ENCODE results near the gene CDH26.

Gene CDH26

DNA sequence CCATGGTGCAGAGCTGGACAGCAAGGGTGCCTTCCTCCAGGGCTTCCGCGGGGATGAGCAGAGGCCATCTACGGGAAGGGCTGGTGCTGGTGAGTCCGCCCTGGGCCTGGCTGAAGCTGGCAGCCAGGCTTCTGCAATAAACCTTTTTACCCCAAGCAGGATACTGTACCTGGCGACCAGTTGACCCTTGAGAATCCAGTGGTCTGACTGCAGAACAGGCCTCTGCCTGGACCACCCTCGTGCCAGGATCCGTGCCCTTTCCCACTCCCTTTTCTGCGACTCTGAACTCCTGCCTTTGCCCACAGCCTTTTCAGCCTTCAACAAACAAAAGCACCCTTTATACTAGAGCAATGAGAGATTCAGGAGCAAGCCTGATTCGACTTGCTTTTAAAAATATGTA, 18.9 kb downstream of the CDH26 start:
- peak in 23 of 56 donors; percentile 12 to 66 (median 33) for DNase-seq

DNA sequence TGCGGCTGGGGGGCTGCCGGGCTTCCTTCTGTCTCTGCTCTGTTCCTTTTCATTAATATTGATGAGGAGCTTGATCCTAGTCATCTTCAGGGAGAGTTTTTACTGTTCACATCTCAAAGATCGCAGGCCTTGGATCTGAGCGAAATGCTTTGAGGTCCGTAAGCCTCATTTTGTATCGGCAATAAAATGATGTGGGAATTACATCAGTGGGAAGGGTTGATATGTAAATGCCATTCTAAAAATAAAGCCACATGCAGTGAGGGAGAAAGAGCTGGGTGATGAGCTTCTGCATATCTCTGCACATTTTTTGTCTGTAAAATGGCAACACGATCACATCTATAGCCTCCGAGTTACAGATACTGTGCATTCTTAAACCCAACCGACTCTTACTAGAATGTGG, 24.9 kb downstream of the CDH26 start:
- DNase-seq, result no peak

DNA sequence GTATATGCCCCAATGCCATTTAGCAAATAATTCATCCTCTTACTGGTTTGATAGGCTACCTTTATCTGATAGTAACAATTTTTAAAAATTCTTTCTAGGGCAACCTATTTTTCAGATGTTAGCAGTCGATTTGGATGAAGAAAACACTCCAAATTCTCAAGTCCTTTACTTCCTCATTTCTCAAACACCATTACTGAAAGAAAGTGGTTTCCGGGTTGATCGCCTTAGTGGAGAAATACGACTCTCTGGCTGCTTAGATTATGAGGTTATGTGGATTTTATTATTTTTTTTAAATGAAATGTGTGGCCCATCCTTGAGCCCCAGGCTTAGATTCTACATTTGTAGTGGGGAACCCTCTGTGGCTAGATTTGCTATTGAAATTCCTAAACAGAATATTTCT, 26.3 kb downstream of the CDH26 start:
- no peak for DNase-seq

DNA sequence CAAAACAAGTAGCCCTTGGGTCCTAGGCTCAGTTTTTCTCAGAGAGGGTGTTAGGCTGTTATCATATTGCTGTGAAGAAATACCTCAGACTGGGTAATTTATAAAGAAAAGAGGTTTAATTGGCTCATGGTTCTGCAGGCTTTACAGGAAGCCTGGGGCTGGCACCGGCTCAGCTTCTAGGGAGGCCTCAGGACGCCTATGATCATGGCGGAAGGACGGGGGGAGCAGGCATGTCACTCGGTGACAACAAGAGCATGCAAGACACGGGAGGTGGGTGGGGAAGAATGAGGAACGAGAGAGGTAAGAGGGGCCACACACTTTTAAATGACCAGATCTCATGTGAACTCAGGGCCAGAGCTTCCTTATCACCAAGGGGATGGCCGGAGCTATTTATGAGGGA, 26.9 kb downstream of the CDH26 start:
- no peak for DNase-seq

DNA sequence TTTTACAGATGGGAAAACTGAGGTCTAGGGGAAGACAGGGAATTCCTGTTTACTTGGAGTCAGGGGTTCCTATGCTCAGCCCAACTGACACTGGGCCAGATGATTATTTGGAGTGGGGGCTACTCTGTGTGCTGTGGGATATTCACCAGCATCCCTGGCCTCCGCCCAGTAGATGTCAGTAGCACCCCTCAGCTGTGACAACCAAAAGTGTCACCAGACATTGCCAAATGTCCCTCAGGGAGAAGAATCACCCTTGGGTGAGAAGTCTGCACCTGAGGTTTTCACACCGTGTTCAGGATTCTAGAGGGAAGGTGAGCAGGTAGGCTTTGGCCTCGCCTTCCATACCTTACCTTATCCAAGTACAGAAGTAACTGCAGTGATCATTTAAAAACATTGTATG, 27.6 kb downstream of the CDH26 start:
- DNase-seq, result no peak

DNA sequence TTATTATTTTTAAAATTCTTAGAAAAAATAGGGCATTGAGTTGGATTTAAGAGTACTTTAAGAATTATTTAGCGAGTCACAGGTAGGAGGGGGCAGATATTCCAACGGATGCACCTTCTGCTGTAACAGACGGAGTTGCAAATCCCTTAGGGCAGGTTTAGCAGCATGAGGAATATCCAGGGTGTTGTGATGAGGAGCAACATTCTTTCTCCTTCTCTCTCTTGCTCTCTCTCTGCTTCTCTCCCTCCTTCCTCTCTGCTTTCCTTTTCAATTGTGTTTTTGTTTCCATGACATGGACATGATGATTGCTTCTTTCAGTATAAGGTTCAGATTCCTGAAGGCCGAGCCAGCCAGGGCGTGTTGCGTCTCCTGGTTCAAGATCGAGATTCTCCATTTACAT, 28.9 kb downstream of the CDH26 start:
- no peak for DNase-seq

DNA sequence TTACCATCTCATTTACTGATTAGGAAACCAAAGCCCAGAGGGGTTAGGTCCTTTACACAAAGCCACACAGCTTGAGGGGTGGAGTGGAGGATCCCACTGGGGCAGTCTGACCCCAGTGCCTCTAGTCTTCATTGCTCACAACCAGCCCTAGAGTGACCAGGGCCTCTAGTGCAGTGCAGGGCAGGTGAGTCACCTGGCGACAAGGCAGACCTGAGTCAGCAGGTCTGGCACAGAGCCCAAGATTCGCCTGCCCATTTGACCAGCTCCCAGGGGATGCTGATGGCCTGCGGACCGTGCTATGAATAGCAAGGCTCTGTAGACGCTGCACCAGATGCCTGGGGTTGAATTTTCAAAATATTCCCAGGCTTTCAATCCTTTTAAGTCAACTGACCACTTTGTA, 29.9 kb downstream of the CDH26 start:
- no peak for DNase-seq

DNA sequence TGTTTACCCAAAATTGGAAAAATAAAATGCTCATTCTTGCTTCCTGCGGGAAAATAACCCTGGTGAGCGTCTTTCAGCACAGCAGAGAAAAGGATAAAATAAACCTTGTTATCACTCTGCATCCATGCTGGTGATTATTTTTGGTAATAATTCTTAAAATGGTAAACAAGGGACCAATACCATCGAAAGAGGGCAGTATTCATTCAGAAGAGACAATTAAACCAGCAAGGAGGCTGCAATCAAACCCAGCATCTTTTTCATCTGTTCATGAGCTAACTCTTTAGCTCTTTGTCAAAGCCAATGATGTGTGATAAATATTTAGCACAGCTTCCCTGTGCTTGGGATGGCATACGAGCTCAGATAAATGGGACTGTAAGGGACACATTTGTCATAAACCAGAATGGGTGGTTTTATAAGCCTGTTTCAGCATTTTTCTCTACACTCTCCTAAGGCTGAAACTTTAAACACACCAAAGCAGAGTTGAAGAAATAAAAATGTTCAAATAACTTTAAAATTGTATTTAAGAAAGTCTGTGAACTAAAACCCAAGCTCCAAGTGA, 34.4 kb downstream of the CDH26 start:
- DNase-seq, result no peak

DNA sequence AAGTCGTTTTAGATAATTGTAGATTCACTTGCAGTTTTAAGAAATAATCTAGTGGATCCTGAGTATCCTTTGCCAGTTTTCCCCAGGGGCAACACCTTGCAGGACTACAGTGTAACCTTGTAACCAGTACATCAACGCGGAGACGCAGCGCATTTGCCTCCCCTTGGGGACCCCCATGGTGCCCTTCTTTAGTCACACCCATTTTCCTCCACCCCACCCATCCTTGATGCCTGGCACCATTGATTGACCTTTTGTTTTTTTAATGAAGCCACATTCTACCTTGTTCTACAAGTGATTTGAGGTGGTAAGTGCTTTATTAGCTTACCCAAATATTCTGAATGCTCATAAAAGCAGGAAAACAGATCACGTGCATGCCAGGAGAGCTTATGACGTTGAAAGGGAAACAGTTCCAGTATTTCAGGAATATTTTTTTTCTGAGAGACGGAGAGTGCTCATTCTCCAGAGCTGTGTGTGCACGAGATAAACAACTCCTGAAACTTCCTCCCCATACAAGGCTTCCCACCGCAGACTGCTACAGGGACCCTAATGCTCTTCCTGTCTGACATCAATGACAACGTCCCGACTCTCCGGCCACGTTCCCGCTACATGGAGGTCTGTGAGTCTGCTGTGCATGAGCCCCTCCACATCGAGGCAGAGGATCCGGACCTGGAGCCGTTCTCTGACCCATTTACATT, 35.7 kb downstream of the CDH26 start:
- DNase-seq, result no peak

DNA sequence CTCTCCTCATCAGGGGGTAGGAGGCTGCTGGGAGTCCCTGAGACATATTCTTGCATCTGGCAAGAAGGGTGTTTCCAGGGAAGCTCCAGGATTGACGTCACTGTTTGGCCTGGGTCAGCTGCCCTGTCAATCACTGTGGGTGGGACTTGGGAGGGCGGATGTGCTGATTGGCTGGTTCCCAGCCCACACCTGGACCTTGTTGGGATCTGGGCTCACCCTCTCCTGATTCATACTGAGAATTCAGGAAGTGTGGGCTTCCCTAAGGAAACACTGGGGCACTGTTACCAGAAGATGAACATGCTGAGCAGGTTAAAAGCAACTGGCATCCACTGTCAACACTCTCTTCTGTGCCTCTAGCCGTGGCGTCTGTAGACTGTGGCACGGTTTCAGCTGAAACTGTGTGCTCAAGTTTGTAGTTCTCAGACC, 36.5 kb downstream of the CDH26 start:
- DNase-seq, result peak in 1 of 56 donors; percentile 47

DNA sequence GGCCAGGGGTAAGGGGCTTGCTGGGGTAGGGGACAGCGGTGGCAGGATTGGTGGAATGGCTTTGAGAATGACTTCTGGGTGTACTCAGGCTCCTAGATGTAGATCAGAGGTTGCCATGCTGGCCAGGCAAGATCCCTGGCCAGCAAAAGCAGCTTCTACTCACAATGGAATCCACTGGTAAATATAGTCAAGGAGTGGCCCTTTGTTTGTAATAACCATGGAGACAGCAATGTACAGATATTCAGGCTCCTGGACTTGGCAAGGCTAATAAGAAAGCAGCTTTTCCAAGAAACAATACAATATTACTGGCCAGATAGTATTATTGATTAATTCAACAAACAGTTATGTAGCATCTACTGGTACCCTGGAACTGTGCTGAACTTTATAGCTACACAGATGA, 37.9 kb downstream of the CDH26 start:
- DNase-seq, result no peak

DNA sequence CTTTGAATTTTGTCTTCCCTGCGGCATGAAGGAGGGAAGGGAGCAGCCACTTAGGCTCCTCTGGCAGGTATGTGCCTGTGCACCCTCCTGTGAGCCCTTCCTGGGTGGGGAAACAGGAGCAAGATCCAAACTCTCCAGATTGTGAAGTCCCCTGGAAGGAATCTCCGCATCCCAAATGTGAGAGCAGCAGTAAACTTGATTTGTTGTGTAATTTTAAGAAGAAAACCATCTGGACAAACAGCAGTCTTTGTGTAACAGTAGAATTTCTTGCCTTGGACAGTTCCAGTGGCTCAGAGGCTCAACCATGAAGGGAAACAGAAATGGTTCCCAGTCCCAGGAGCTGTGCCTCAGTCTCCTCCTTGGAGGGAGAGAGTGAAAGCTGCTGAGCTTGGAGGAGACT, 39.7 kb downstream of the CDH26 start:
- DNase-seq, result no peak

DNA sequence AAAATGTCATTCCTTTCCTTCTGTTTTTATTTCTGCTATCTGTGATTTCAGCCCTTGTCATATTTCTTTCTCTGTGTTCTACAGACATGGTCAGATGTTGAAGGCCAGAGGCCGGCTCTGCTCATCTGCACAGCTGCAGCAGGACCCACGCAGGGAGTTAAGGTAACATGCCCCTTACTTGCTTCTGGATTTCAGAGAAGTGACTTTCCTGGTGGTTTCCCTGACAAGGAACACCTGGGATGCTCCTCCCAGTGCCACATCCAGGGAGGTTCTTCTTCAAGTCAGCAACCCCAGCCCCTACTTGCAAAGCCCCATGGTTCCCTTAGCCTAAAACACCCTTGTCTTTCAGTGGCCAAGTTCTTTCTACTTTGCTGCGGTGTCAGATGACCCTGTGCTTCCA, 41.3 kb downstream of the CDH26 start:
- no peak for DNase-seq

DNA sequence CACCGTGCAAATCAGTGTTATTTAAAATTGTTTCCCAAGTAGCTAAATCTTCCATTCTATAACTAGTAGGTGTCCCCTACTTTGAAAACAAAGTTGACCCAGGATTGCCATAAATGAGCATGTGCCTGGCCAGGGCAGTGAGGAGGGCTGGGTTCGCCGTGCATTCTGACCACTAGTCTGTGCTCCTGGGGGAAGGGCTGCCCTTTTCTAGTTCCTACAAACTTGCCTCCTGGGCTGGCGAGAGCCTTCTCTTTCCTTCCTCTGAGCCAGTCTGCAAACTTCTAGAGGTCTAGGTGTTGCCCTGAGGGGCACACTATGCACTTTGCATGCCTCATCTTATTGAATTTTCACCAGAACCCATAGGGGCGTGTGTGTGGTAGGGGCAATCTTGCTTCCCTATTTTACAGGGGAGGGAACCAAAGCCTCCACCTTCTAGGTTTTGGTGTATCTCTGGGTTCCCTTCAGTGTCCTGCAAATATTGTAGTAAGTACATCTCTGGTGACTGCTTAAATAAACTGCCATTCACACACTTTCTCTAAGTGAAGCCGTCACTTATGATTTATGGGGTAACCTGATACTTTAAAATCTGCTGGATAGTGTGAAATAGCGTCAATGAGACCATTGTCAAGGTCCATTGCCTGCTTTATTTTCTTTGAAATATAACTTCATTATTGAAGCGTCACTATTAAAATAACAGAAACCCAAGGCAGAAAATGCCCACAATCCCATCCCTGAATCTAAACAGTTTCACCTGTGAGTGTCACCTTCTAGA, 42.2 kb downstream of the CDH26 start:
- no peak for DNase-seq

DNA sequence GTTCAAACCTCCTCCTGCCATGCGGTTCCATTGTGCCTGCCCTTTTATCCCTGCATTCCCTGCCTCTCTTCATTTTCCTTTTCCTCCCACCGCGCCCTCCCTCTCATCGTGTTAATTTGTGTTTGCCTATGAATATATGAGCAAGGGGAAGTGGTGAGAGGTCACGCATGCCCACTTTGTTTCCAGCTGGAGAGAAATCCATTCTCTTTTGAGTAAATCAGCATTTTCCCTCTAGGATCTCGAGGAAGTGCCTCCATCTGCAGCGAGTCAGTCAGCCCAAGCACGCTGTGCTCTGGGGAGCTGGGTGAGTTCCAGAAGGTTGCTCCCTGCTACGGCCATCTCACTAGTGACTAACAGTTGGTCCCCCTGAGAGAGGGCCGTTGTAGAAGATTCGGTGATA, 42.9 kb downstream of the CDH26 start:
- DNase-seq, result no peak

DNA sequence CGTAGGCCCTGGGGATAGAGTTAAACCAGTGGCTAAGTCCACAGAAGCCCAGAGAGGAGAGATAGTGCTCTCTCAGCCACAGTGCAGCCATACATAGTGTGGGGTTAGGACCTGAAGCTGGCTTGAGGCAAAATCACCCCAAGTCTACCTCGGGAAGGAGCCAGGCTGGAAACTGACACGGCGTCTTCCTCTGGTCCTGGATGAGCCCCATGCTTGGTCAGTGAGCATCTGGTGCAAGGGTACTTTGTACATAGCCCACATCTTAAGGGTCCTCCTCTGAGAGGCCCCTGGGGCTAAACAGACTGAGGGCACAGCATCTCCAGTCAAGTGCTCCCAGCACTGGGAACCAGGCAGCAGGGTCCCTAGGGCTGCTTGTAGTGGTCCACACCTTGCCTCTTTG, 45.6 kb downstream of the CDH26 start:
- DNase-seq, result no peak

DNA sequence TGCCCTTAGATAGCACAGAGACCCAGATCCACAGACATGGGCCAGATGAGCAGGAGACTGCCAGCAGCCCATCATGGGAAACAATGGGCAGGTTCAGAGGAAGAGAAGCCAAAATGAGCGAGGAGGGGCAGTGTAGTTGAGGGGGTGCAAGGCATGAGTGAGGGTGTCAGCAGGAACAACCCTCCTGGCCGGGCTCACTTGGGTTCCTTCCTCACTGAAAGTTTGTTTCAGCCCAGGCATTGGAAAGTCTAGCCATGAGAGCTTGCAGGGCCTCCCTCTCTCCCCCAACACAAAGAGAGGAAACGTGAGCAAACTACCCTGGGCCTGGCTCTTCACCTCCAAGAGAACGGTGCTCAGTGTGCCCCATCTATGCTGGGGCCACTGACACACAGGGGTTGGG, 48.0 kb downstream of the CDH26 start:
- no peak for DNase-seq

DNA sequence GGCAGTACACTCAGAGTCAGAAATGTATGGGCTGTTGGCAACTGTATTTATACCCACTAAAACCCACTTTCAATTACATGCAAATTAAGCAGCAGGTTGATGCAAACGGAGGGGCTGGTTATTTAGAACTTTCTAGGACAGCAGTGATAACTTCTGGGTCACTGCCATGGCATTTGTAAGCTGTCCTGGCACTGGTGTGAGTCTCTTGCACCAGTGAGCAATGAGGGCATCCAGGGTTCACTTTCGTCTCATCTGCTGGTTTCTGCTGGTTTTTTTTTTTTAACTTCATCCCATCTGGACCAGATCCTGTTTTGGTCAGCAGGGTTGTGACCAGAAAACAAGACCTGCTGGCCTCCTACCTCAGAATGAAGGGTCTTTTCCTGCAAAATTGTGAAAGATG, 49.2 kb downstream of the CDH26 start:
- DNase-seq, result no peak

DNA sequence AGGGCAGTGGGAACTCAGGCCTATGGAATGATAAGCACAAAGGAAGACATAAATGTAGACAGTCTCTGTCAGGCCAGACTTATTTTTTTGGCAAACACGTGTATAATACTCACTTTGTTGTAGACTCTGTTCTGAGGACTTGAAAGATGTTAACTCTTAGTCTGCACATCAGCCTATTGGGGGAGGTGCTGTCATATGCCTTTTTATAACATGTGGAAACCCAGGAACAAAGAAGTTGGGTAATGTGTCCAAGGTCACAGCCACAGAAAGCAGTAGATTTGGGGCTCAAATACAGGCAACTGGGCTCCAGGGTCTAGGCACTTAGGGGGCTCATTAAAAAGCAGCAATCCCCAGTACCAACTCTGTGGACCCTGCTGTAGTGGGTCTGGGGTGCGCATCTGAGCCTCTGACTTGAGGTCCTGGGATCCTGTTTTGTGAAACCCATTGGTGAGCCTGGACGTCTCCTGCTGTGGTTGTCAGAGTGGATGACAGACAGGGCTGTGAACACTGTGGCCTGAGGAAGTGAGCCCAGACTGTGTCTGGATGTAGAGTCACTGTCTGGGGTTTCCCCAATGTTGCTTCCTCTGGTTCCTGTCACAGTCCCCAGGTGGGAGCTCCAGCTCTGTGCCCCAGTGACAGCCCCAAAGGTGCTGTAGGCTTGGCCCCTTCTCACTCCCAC, 50.0 kb downstream of the CDH26 start:
- peak in 2 of 56 donors; percentile 15 for DNase-seq

DNA sequence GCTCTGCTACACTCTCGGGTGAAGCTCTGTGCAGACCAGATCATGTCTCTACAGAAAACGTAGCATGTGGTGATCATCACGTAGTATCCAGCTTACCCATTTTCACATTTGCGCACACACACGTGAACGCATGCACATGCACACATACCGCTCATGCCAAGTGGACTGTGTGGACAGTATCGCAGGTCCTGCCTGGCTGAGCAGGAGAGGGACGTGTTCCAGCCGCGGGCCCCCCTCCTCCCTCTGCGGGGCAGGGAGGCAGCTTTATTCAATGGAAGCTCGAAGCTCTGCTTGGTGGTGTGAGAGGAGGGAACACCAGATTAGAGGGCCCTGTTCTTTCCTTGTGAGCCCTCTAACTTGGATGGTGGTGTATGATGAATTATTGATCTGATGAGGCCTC, 51.1 kb downstream of the CDH26 start:
- DNase-seq, result no peak

DNA sequence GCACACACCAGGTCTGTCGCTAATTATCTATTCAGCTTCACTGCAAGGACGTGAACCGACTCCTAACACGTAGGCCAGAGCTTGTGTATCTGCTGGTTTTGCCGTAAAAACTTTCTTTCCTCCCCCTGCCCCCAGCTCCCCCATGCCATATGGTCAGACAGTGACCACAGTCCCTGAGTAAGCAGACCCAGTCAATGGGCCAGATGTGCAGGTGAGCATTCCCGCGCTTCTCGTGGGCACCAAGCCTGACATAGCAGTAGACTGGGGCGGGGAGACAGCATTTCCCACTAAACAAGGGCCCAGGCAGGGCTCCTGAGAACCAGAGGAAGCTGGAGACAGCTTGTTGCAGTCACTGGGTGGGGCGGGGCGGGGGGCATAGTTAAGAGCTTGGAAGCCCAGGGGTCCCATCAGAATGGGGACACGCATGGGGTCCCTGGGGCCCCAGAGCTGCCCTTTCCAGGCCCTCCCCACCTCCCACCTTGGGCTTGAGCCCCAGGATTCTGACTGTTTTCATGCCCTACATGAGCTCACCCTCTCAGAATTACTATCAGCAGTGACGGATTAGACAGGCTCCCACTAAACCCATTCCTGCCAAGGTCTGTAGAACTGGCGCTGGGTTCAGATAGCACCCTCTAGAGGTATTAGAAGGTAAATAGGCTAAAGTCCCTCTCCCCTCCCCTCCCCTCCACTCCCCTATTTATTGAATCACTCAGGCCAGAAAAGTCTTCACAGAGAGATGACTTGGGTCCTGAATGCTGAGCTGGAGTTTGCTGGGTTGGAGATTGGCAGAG, 51.8 kb downstream of the CDH26 start:
- DNase-seq, result no peak
